Activated naive CD4-positive, alpha-beta T cell treated with anti-CD3 and anti-CD28 coated beads, Interleukin-2, amount 50 U/mL, for 24 hours (primary cell): Measurements from ENCODE around the gene GPR152.
A peak's percentile ranks its signal among the peaks of the same experiment; 100 is the strongest.

Experiments used
- H3K27ac Mint-ChIP-seq: one replicate; pipeline ENCODE4 v1.8.0; 2021; ENCODE audit warnings: mild to moderate bottlenecking, mixed read lengths
- H3K27me3 Mint-ChIP-seq: one replicate; pipeline ENCODE4 v1.8.0; 2021; ENCODE audit warnings: mixed read lengths
- H3K36me3 Mint-ChIP-seq: one replicate; pipeline ENCODE4 v1.8.0; 2021; ENCODE audit warnings: mixed read lengths
- H3K4me1 Mint-ChIP-seq: one replicate; pipeline ENCODE4 v1.8.0; 2021; ENCODE audit warnings: mixed read lengths
- H3K4me3 Mint-ChIP-seq: one replicate; pipeline ENCODE4 v1.8.0; 2021; ENCODE audit warnings: mild to moderate bottlenecking, mixed read lengths
- H3K9me3 Mint-ChIP-seq: one replicate; pipeline ENCODE4 v1.8.0; 2021; ENCODE audit warnings: mixed read lengths

Gene GPR152, protein sequence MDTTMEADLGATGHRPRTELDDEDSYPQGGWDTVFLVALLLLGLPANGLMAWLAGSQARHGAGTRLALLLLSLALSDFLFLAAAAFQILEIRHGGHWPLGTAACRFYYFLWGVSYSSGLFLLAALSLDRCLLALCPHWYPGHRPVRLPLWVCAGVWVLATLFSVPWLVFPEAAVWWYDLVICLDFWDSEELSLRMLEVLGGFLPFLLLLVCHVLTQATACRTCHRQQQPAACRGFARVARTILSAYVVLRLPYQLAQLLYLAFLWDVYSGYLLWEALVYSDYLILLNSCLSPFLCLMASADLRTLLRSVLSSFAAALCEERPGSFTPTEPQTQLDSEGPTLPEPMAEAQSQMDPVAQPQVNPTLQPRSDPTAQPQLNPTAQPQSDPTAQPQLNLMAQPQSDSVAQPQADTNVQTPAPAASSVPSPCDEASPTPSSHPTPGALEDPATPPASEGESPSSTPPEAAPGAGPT

DNA sequence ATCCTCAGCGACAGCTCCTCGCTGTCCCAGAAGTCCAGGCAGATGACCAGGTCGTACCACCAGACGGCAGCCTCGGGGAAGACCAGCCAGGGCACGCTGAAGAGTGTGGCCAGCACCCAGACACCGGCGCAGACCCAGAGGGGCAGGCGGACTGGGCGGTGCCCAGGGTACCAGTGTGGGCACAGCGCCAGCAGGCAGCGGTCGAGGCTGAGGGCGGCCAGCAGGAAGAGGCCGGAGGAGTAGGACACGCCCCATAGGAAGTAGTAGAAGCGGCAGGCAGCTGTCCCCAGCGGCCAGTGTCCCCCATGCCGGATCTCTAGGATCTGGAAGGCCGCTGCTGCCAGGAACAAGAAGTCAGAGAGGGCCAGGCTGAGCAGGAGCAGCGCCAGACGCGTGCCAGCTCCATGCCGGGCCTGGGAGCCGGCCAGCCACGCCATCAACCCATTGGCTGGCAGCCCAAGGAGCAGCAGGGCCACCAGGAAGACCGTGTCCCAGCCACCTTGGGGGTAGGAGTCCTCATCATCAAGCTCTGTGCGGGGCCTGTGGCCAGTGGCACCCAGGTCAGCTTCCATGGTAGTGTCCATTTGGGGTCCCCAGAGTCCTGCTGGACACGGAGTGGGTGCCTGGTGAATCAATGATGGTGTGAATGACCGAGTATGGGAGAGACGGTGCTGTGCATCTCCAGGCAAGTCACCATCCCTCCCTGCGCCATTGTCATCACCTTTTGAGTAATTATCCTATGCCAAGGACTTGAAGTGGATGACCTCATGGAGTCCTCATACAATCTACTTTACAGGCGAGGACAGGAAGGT lies at the start of gene GPR152:
TSS of gene GPR152 (minus strand) at position 589 of the 812 bp plus-strand sequence. CDS start at position 584, 5 bp downstream.
- Mint-ChIP-seq H3K9me3 (no peaks in the 10 kb centered on the region), H3K36me3 (no peaks in the 10 kb centered on the region), H3K27ac (peak within 1 kb of the TSS; percentile 30), H3K4me1 (peaks cover 26% of the 10 kb centered on the region), H3K4me3 (no peak within 1 kb of the TSS), H3K27me3 (no peaks in the 10 kb centered on the region)

DNA sequence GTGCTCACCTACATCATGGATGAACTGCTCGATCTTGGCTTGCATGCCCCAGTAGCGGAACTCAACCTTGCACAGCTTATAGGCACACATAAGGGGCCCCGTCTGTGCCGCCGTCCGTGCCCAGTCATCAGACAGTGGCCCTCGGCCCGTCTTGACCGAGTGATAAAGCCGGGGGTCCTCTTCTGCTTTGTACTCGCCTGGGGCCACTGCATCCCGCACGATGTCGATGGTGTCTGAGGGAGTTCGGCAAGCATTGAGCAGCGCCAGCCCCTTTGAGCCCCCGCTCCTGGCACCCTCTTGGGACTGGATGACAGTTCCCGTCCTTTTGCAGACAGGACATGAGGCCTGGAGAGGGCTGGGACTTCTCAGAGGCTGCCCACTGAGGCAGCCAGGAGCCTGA lies 49.3 kb upstream of the GPR152 start:
- Mint-ChIP-seq H3K4me1 (peaks cover 34% of the 10 kb centered on the region), H3K4me3 (no peak overlapping the region)

DNA sequence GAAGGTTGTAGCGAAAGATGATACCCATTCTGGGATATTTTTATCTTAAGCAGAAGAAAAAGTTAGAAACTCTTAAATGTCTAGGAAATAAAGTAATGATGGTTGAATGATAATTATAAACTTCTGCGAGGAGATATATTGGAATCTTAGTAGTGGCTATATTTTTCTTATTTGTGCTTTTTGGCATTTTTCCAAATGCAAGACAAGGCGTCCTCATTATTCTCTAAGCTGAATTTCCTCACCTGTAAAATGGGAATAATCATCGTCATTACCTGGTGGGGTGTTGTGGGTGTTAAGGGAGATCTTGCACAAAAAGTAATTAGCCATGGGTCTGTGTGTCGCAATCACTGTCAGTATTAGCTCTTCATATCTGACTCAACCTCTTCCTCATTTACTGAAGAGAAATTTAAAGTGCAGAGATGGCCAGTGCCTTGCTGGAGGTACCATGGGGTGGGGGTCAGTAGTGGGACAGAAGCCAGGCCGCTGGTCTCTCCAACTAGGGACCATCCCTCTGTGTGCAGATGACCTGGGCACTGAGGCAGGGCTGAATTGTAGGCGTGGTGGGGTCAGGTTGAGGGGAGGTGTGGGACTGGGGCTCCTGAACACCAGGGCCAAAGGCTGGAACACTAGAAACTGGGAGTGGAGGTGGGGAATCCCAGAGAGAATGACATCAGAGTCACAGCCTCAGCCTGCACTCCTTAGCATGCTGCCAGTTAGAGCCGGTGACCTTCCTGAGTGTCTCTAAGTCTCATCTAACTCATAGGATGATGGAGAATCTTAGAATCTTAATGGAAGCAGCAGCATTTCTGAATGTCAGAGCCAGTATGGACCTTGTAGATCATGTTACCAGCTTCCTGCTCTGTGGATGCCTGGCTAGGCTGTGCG lies 48.5 kb upstream of the GPR152 start:
- peak overlapping the region; percentile 59 for H3K27ac Mint-ChIP-seq
- H3K9me3 Mint-ChIP-seq, result no peaks in the 10 kb centered on the region
- H3K4me1 Mint-ChIP-seq, result peaks cover 27% of the 10 kb centered on the region
- peaks cover 9% of the 10 kb centered on the region for H3K36me3 Mint-ChIP-seq
- no peaks in the 10 kb centered on the region for H3K27me3 Mint-ChIP-seq
- H3K4me3 Mint-ChIP-seq, result no peak overlapping the region

More for the DNA sequence above, 49.3 kb upstream of the GPR152 start:
- Mint-ChIP-seq H3K27me3 (no peaks in the 10 kb centered on the region), H3K9me3 (no peaks in the 10 kb centered on the region), H3K27ac (no peak overlapping the region), H3K36me3 (peaks cover 9% of the 10 kb centered on the region)

DNA sequence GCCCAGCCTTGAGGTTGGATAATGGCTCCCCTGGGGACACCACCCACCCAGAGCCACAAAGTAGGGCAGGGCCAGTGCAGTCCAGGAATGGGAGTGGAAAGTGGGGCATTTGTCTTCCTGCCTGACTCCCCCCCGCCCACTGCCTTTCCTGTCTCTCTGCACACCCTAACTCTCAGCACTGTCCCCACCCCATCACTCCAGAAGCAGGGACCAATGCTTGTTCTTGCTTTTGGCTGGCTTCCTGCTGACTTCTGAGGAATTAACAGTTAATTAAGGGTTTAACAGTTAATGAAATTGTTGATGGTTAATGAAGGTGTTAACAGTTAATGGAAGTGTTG lies 47.9 kb upstream of the GPR152 start:
- Mint-ChIP-seq H3K4me3 (no peak overlapping the region), H3K36me3 (peaks cover 9% of the 10 kb centered on the region), H3K27ac (peak overlapping the region; percentile 59), H3K27me3 (no peaks in the 10 kb centered on the region), H3K4me1 (peaks cover 21% of the 10 kb centered on the region), H3K9me3 (no peaks in the 10 kb centered on the region)

DNA sequence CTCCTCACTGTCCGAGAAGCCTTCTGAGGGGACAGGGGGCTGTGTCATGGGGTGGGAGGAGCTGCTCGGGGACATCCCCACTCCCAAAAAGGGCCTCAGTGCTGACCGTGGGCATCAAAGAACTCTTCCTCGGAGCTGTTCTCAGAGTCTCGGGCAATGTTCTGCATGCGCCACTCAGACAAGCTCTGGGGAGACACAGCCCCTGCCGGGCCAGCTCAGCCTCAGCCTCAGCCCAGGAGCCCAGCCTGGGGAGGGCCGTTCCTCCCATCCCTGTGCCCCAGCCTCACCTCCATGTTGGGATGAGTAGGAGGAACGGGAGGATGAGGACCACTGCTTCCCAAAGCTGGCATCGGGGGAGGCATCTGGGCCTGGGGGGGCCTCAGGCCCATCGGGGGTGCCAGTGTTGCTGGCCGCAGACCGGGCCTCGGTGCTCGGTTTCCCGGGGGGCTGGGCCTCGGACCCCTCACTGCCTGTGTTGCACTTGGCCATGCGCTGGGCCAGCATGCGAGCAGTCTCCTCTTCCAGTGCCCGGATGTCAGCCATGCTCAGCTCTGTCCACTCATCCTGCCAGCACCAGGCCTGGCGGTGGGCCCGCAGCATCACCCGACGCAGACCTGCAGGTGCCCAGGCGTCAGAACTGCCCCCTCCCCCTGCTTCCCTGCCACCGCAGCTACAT lies 47.4 kb upstream of the GPR152 start:
- H3K27me3 Mint-ChIP-seq, result no peaks in the 10 kb centered on the region
- no peaks in the 10 kb centered on the region for H3K9me3 Mint-ChIP-seq
- no peak overlapping the region for H3K27ac Mint-ChIP-seq
- peaks cover 20% of the 10 kb centered on the region for H3K4me1 Mint-ChIP-seq
- peaks cover 9% of the 10 kb centered on the region for H3K36me3 Mint-ChIP-seq
- H3K4me3 Mint-ChIP-seq, result no peak overlapping the region

DNA sequence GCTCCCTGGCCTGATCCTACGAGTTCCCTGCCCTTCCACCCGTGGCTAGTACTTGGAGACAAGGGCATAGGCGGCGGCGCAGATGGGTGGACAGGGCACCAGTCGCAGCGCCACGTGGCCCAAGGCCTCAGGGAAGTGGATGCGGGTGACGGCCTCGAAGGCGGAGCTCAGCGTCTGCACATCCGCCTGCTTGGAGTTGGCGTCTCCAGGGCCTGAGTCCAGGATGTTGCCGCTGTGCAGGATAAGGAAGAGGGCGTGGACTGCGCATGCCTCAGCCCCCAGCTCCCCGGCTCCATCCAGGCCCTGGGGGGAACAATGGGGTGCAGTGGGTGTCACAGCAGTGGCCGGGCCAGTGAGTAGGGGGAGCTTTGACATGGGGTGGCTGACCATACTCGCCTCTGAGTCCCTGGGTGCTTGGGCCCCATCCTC lies 46.0 kb upstream of the GPR152 start:
- Mint-ChIP-seq H3K4me3 (no peak overlapping the region), H3K27me3 (no peaks in the 10 kb centered on the region), H3K4me1 (peaks cover 20% of the 10 kb centered on the region), H3K27ac (no peak overlapping the region), H3K9me3 (no peaks in the 10 kb centered on the region), H3K36me3 (peaks cover 9% of the 10 kb centered on the region)

DNA sequence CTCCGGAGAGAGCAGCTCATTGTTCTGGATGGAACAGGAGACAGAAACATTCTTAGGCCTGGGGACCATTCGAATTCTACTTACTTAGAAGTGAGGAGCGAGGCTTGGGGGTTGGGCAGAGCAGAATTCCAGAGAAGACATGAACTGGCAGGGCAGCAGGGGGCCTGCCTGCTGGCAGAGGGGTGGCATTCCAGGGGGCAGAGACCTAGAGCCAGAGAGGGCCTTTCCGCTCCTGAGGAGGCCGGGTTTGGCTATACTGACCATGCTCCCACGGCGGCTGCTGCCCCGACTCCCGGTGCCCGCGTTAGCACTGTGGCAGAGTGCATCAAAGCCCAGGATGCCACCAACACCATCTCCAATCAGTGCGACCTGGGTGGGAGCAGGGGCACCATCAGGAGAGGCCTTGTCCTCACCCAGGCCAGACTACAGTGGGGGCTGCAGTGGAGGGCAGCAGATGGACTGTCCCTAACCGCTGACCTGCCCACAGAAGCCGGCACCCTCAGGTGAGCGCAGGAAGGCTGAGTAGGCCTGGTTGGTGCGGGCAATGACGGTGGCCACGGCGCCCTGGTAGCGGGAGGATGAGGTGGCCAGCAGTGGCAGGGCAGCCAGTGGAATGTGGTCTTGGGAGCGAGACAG lies 45.2 kb upstream of the GPR152 start:
- Mint-ChIP-seq H3K4me1 (peaks cover 12% of the 10 kb centered on the region), H3K27me3 (no peaks in the 10 kb centered on the region), H3K27ac (no peak overlapping the region), H3K4me3 (no peak overlapping the region), H3K9me3 (no peaks in the 10 kb centered on the region), H3K36me3 (peaks cover 9% of the 10 kb centered on the region)

DNA sequence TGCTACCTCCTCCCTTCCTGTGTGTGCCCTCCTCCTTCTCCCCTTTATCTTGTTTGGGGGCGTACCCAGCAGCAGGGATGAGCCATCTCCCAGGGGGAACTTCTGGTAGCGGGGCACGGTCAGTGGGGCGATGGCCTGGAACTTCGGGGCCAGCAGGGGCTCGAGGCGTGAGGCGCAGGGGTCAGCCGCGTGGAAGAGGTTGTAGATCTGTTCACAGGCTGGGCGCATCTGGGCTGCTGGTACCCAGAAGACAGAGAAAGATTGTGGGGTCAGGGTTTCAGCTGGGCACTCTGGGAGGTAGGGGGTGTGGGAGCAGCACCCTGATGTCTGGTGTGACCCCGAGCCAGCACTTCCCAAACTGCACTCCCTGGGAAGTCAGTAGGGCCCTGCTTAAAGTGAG lies 43.6 kb upstream of the GPR152 start:
- peaks cover 7% of the 10 kb centered on the region for H3K4me1 Mint-ChIP-seq
- H3K36me3 Mint-ChIP-seq, result peaks cover 8% of the 10 kb centered on the region
- H3K27me3 Mint-ChIP-seq, result no peaks in the 10 kb centered on the region
- no peaks in the 10 kb centered on the region for H3K9me3 Mint-ChIP-seq
- no peak overlapping the region for H3K4me3 Mint-ChIP-seq
- H3K27ac Mint-ChIP-seq, result no peak overlapping the region

DNA sequence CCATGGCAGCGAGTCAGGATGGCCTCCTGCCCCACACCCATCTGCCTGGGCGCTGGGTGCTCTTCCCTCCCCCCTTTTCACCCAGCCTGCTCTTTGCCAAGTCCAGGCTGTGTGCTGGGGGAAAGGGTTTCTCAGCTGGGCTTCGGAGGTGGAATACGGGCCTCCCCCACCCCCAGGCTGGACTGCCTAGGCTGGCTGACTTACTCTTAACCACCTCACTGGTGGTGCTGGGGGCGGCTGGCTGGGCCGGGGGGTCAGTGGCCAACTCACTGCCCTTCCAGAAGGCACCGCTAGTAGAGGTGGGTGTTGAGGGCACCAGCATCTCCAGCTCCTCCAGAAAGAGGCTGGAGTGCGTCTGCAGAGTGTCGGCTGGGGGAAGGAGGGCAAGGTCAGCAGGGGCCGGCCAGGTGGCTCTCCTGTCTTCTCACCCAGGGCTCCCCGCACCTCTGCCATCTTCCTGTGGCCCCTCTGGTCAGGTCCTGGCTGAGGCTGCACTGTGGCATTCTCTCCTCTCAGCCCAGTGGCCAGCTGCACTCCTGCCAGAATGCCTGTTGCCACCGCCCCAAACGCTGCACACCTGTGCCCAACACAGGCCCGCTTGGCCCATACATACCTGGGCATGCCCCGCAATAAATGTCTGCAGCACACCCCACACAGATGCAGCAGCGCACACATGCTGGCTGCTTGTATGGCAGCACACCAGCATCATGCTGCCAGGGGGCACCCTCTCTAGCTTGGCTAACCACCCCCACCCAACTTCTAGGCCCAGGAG lies 42.9 kb upstream of the GPR152 start:
- no peaks in the 10 kb centered on the region for H3K9me3 Mint-ChIP-seq
- peaks cover 2% of the 10 kb centered on the region for H3K36me3 Mint-ChIP-seq
- no peaks in the 10 kb centered on the region for H3K27me3 Mint-ChIP-seq
- no peak overlapping the region for H3K27ac Mint-ChIP-seq
- H3K4me1 Mint-ChIP-seq, result no peaks in the 10 kb centered on the region
- H3K4me3 Mint-ChIP-seq, result no peak overlapping the region

DNA sequence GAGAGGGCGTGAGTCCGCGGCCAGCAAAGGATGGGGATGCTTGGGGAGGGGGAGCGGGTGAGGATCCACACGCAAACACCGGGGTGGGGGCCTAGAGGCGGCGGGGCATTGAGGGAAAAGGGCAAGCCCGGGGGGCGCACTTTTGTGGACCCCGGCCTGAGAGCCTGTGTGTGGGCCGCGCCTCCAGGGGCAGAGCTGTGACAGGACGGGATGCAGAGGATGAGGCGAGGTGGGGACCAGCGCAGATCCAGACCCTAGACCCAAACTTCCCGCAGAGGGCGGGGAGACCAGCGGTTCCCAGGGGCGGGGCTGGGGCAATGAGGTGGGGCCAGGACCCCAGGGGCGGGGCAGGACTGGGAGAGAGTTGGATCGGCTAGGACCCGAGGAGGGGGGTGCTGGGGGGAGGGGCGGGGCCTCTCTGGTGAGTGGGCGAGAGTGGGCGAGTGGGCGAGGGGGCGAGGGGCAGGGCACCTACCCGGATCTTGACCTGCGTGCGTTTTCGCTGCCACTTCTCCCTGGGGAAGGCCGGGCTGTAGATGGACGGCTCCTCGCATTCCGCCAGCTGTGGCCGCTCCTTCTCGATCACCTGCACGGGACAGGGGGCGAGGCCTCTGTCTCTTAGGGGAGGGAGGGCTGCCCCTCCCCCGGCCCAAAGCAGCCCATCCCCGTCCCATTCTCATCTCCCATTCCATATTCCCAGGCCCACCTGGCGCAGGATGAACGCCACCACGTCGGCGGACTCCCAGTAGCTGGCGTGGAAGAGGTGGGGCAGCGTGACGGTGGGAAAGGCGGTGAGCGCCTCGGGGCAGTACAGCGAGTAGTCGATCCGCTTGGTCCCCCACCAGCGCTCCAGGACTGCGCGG lies 42.1 kb upstream of the GPR152 start:
- Mint-ChIP-seq H3K4me3 (no peak overlapping the region), H3K36me3 (peaks cover 2% of the 10 kb centered on the region), H3K27me3 (no peaks in the 10 kb centered on the region), H3K4me1 (peaks cover 3% of the 10 kb centered on the region), H3K9me3 (no peaks in the 10 kb centered on the region), H3K27ac (no peak overlapping the region)

DNA sequence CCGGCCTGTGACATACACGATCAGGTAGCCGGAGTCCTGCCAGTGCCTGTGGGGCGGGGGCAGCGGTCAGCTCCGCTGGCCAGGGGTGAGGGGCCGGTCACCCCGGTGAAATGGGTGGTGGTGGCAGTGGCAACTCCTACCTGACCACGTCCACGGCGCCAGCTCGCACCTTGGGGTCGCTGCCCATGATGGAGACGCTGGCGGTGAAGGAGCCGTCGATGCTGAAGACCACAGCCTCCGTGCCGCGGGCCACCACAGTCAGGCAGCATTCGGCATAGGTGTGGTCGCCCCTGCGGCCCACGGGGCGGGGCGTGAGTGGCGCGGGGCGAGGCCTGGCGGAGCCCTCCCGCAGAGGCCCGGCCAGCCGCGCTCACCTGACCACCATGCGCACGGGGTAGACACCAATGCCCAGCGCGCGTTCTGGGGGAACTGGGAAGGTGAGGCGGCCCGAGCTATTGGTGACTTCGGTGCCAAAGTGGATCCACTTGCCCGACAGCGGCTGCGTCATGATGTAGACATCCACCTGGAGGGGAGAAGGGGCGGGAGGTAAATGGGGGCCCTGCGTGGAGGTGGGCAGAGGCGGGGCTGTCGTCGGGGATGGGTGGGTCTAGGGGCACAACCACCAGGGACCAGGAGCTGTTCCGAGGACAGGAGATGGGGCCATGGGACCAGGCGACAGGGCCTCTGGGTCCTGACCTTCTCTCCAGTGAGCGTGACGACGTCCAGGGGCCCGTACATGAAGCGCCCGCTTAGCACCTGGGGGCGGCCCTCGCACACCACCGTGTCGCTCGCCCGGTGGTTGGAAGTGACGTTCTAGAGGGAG lies 41.2 kb upstream of the GPR152 start:
- Mint-ChIP-seq H3K36me3 (peaks cover 2% of the 10 kb centered on the region), H3K27me3 (no peaks in the 10 kb centered on the region), H3K27ac (no peak overlapping the region), H3K4me1 (peaks cover 8% of the 10 kb centered on the region), H3K4me3 (no peak overlapping the region), H3K9me3 (no peaks in the 10 kb centered on the region)

DNA sequence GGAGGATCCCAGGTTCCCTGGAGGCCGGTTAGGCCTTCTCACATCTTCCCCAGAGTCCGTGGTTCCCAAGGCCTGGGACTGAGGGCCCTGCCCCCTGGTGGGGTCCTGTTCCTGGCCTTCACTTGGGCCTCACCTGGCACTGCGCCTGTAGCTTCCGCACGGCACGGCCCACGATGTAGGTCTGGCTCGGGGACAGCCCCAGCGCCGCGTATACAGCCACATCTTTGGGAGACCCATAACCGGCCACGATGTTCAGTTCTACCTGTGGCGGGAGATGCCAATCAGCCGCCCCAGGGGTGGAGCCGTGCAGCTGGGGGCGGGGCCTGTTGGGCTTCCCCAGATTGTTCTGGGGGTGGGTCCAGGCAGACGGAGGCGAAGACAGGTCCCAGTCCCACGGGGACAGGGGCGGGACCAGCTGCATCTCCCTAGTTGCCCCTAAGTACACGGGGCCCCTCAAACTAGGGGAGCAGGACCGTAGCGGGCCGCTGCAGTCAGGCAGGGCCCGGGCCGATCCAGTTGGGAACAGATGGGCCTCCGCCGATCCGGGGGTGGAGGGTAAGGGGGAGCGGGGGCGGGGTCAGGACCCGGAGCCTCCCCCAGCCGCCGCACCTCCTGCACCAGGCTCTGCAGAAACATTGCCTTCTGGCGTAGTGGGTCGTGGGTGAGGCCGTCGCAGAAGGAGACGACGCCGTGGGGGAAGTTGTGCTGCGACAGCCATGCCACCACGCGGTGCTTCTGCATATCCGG lies 40.4 kb upstream of the GPR152 start:
- peaks cover 2% of the 10 kb centered on the region for H3K36me3 Mint-ChIP-seq
- H3K4me3 Mint-ChIP-seq, result no peak overlapping the region
- no peaks in the 10 kb centered on the region for H3K9me3 Mint-ChIP-seq
- H3K27ac Mint-ChIP-seq, result no peak overlapping the region
- no peaks in the 10 kb centered on the region for H3K27me3 Mint-ChIP-seq
- H3K4me1 Mint-ChIP-seq, result peaks cover 16% of the 10 kb centered on the region
